Activated T-cell treated with anti-CD3 and anti-CD28 coated beads, Interleukin-2, amount 50 U/mL, for 72 hours (primary cell): ENCODE results near the gene SSU72. TPM values are rescaled to one million over a fixed set of nuclear protein-coding genes. Genes with fewer than 3 reads are reported as not detected.

Source experiments
- ATAC-seq, 2 donors: fragments of 150-1000 bp; cut with Tn5 transposase; replicated peaks in 1 of 2; 2 replicates each; pipeline ENCODE4 v1.10.0; 2021; ENCODE audit warnings: moderate library complexity in 2 of 2, mild to moderate bottlenecking in 1 of 2
- DNase-seq, 2 donors: peaks; one replicate each; pipeline ENCODE4 v3.0.0; 2021 to 2022; ENCODE audit warnings: mixed read lengths in 1 of 2
- H3K27ac Mint-ChIP-seq: one replicate; pipeline ENCODE4 v1.8.0; 2022; ENCODE audit warnings: mild to moderate bottlenecking, moderate library complexity, mixed read lengths
- H3K27me3 Mint-ChIP-seq: one replicate; pipeline ENCODE4 v1.8.0; 2022; ENCODE audit warnings: low read depth, mixed read lengths
- H3K36me3 Mint-ChIP-seq, 2 donors: one replicate each; pipeline ENCODE4 v1.8.0; 2022; ENCODE audit warnings: mixed read lengths in 2 of 2, mild to moderate bottlenecking in 1 of 2; ENCODE audit not compliant: insufficient read depth in 2 of 2
- H3K4me1 Mint-ChIP-seq: one replicate; pipeline ENCODE4 v1.8.0; 2022; ENCODE audit warnings: low read depth, mixed read lengths
- H3K4me3 Mint-ChIP-seq, 2 donors: one replicate each; pipeline ENCODE4 v1.8.0; 2022; ENCODE audit warnings: mild to moderate bottlenecking in 2 of 2, mixed read lengths in 2 of 2, moderate library complexity in 2 of 2
- H3K9me3 Mint-ChIP-seq, 2 donors: one replicate each; pipeline ENCODE4 v1.8.0; 2022; ENCODE audit warnings: mixed read lengths in 2 of 2
- total RNA-seq, 2 donors: library from RNA; stranded (reverse); gene quantifications; one replicate each; pipeline ENCODE4 v1.2.3, GENCODE V29; 2022

Gene SSU72
- total RNA-seq, 2 donors from 2014 or later, result 138 to 167 TPM

DNA sequence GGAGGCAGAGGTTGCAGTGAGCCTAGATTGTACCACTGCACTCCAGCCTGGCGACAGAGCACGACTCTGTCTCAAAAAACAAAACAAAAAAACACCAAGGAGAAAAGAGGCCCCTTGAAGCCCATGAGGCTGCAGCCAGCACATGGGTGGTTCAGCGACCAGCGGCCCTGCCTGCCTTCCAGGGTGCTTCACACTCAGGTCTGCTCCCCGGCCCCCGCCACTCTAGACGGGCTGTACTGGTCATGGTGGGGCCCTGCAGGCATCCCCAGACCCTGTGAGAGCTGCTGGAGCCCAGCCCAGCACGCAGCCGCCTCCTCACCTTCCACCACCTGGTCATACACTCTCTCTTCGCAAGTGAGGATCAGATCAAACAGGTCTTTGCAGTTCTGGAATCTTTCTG, 30.1 kb downstream of the SSU72 start:
- Mint-ChIP-seq H3K4me1 (no peaks in the 10 kb centered on the region), H3K36me3 (peaks cover 0 to 2% of the 10 kb centered on the region in 2 donors), H3K4me3 (no peak overlapping the region), H3K27ac (no peak overlapping the region), H3K9me3 (no peaks in the 10 kb centered on the region), H3K27me3 (no peaks in the 10 kb centered on the region)
- DNase-seq (no peak), ATAC-seq (no peak)

DNA sequence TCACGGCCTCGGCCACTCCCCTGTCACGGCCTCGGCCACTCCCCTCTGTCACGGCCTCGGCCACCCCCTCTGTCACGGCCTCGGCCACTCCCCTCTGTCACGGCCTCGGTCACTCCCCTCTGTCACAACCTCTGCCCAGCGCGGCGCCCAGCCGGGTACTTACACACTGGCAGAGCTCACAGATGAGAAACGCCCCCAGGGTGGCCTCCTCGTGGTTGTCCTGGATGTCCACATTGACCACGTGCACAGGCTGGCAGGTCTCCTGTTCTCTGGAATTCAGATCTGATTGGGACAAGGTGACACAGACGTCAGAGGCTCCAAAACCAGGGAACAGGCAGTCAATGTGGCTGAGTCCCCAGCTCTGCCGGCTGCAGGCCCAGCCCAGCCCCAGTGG, 31.0 kb downstream of the SSU72 start:
- ATAC-seq (no peak), DNase-seq (no peak)
- no peak overlapping the region for H3K27ac Mint-ChIP-seq
- H3K4me3 Mint-ChIP-seq, result no peak overlapping the region
- no peaks in the 10 kb centered on the region for H3K27me3 Mint-ChIP-seq
- H3K36me3 Mint-ChIP-seq, result peaks cover 0 to 2% of the 10 kb centered on the region in 2 donors
- no peaks in the 10 kb centered on the region for H3K4me1 Mint-ChIP-seq
- no peaks in the 10 kb centered on the region for H3K9me3 Mint-ChIP-seq

DNA sequence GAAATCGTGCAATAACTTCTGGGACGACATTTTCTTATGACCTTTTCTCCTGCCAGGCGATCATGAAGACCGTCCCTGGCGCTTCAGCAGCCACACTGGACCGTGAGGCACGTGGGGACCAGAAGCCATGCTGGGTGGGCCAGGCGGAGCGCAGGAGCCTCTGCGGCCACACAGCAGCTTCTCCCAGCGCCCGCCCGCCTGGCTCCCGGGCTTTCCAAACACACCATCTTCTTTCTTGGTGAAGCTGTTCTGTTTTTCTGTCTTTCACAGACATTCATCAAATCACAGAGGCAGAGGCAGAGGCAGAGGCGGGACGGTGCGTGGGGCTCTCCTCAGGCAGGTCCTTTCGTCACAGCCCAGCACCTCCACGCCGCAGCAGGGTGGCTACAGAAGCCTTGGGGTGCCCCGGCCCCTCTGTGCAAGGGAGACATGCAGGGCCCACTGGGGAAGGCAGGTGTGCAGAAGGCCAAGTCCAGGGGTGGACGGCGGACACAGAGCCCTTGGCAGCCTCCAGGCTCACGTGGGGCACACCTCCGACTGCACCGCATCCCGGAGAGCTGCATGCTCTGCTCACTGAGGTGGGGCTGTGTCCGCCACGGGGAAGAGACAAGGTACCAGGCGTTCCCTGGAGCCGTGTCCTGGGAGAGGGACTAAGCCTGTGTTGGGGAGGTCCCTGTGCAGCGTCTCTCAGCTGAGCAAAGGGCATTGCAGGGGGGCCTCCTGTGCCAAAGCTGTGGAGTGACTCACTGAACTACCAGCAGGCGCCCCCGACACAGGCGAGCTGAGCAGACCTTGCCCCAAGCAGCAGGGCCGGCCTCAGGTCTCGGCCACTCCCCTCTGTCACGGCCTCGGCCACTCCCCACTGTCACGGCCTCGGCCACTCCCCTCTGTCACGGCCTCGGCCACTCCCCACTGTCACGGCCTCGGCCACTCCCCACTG, 31.6 kb downstream of the SSU72 start:
- Mint-ChIP-seq H3K27ac (no peak overlapping the region), H3K4me3 (no peak overlapping the region)
- DNase-seq, result no peak

DNA sequence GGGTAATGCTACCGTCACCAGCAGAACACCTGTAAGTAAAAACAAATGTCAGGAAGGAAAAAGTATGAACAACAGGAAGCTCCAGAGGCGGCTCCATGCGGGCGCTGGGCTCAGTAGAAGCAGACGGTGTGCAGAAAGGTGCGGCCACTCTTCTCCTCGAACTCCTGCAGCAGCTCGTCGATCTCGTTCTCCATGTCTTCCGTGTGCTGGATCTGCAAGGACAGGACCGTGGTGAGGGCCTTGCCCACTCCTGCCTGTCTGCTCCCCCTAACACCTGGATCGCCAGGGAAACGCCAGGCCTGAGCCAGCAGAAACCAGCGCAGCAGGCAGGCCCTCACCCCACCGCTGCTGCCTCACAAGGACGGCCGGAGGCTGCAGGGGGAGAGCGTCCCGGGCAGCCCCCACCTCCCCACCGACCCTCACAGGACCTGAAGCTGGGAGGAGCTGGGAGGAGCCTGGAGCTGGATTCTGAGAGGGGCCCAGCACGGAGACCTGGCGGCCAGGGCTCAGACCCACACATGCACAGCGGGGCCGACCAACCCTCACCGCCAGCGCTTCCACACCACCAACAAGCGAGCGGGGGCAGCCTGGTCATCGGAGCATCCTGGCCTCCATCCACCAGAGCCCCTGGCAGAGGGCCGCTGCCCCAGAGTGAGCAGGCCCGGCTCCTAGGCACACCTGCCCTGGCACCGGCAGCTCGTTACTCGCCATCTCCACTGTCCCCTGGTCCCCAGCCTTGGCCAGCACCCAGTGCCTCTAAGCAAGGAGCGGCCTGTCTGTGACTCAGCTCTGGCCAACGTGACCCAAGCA, 32.5 kb downstream of the SSU72 start:
- peak overlapping the region in 1 of 2 donors; percentile 20 for H3K4me3 Mint-ChIP-seq
- no peak overlapping the region for H3K27ac Mint-ChIP-seq
- no peaks in the 10 kb centered on the region for H3K9me3 Mint-ChIP-seq
- H3K36me3 Mint-ChIP-seq, result peaks cover 0 to 2% of the 10 kb centered on the region in 2 donors
- H3K27me3 Mint-ChIP-seq, result no peaks in the 10 kb centered on the region
- DNase-seq, result no peak
- no peak for ATAC-seq
- no peaks in the 10 kb centered on the region for H3K4me1 Mint-ChIP-seq

More for the DNA sequence above, 31.6 kb downstream of the SSU72 start:
- Mint-ChIP-seq H3K36me3 (peaks cover 0 to 2% of the 10 kb centered on the region in 2 donors), H3K27me3 (no peaks in the 10 kb centered on the region), H3K9me3 (no peaks in the 10 kb centered on the region), H3K4me1 (no peaks in the 10 kb centered on the region)
- ATAC-seq, result no peak

DNA sequence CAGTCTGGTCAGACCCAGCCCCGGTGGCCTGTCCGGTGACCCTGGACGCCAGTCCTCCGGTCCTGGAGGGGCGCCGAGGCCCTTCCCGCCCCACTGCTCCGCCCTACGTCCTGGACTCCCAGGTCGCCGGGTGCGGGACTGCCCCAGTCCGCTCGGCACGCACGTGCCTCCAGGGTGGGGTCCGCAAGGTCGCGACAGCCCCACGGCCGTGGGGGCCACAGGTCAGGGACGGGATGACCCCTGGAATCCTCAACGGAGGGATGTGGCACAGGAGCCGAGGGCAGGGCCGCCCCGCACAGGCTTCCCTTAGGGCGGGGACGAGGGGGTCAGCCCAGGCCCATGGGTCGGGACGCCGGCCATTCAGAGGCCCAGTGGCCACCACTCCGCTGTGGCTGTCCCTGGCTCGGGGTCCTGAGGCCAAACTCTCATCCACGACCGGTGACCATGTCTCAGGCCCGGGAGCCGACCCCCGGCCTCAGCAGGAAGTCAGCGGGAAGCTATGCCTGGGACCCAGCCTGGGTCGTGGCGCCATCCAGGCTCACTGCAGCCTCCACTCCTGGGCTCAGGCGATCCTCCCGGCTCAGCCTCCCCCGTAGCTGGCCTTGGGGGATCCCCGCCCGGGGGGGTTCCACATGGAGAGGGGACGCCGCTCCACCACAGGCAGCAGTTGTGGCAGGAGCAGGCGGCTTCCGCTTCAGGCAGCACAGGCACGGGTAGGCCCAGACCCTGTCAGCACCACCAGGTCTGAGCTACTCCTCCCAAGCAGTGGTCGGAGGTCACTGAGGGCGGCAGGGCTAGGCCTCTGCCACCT, 33.6 kb downstream of the SSU72 start:
- H3K4me1 Mint-ChIP-seq, result no peaks in the 10 kb centered on the region
- H3K27me3 Mint-ChIP-seq, result no peaks in the 10 kb centered on the region
- DNase-seq, result no peak
- no peak for ATAC-seq
- H3K4me3 Mint-ChIP-seq, result peak overlapping the region in 1 of 2 donors; percentile 24
- no peak overlapping the region for H3K27ac Mint-ChIP-seq
- H3K9me3 Mint-ChIP-seq, result no peaks in the 10 kb centered on the region
- H3K36me3 Mint-ChIP-seq, result peaks cover 0 to 2% of the 10 kb centered on the region in 2 donors

DNA sequence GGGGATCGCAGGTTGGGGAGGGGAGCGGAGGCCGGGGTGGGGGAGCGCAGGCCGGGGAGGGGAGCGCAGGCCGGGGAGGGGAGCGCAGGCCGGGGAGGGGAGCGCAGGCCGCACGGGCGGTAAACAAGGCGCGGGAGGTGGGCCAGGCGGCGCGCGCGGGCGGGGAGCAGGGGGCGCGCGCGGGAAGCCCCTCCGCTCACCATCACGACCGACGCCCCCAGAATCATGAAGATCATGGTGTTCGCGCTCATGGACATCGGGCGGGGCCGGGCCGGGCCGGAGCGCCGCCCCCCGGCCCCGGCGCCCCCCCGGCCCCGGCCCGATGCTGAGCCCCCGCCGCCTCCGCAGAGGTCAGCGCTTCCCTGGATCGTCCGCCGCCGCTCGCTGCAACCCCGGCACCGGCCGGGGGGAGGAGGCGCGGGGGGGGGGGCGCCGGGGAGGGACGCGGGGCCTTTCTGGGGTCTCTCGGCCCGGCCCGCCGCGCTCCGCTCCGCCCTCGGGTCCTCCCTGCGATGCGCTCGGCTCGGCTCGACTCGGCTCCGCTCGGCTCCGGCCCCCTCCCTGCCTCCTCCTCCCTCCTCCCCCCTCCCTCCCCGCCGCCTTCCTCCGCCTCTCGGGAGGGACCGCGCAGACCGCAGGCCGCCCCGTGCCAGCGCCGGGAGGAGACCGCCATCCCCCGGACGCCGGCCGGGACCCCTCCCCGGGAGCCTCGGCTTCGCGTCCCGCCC, 34.4 kb downstream of the SSU72 start, which contains the start of gene TMEM240:
TMEM240 (minus strand) TSS at position 535 of the 728 bp plus-strand sequence; CDS start at position 257, 278 bp downstream.
- no peaks in the 10 kb centered on the region for H3K4me1 Mint-ChIP-seq
- H3K9me3 Mint-ChIP-seq, result no peaks in the 10 kb centered on the region
- peaks cover 0 to 2% of the 10 kb centered on the region in 2 donors for H3K36me3 Mint-ChIP-seq
- DNase-seq, result peak; percentile 54 to 61
- H3K27me3 Mint-ChIP-seq, result no peaks in the 10 kb centered on the region
- H3K27ac Mint-ChIP-seq, result no peak within 1 kb of the TSS
- ATAC-seq, result peak; percentile 56 to 62
- H3K4me3 Mint-ChIP-seq, result peak within 1 kb of the TSS; percentile 43 to 76

DNA sequence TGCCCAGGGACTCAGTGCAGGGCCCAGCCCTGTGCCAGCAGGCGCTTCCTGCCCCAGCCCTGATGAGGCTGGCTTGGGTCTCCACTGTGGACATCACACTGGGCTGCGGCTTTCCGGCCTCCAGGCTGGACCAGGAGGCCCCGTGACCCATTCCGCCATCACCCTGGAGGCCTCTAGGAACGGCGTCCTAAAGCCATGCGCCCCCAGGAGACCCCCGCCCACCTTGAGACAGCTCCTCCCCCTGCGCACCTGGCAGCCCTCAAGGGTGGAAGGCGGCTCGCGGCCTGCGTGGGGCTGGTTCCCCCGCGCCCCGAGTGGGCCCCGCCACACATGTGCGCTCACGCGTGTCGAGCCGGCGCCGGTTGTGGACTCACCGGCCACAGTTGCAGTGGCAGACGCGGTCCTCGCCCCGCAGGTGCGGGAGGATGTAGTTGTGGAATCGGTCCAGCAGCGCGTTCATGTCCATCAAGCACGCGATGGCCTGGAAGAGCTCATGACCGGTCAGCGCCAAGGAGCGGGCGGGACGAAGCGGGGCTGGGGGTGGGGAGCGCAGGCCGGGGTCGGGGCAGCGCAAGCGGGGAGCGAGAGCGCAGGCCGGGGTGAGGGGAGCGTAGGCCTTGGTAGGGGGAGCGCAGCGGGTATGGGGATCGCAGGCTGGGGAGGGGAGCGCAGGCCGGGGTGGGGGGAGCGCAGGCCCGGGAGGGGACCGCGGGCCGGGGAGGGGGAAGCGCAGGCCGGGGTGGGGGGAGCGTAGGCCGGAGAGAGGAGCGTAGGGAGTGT, 35.2 kb downstream of the SSU72 start:
- H3K9me3 Mint-ChIP-seq, result no peaks in the 10 kb centered on the region
- peak overlapping the region; percentile 43 to 76 for H3K4me3 Mint-ChIP-seq
- no peaks in the 10 kb centered on the region for H3K4me1 Mint-ChIP-seq
- no peak overlapping the region for H3K27ac Mint-ChIP-seq
- H3K27me3 Mint-ChIP-seq, result no peaks in the 10 kb centered on the region
- ATAC-seq, result no peak
- DNase-seq, result no peak
- peaks cover 0 to 2% of the 10 kb centered on the region in 2 donors for H3K36me3 Mint-ChIP-seq

DNA sequence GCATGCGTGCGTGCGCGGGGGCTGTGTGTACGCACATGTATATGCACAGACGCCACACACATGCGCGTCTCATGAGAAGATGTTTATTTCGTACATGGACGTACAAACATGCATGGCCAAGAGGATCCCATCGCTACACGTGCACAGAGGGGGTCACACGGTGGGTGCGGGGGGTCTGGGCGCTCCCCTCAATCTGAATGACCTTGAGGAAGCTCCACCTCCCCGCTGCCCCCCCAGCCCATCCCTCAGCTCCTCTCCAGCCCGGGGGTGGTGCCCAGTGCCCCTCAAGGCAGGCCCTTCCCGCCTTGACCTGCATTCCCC, 35.7 kb downstream of the SSU72 start:
- H3K9me3 Mint-ChIP-seq, result no peaks in the 10 kb centered on the region
- DNase-seq, result no peak
- ATAC-seq, result no peak
- H3K27ac Mint-ChIP-seq, result no peak overlapping the region
- H3K4me1 Mint-ChIP-seq, result no peaks in the 10 kb centered on the region
- H3K36me3 Mint-ChIP-seq, result peaks cover 0 to 2% of the 10 kb centered on the region in 2 donors
- H3K4me3 Mint-ChIP-seq, result peak overlapping the region in 1 of 2 donors; percentile 76
- H3K27me3 Mint-ChIP-seq, result no peaks in the 10 kb centered on the region

DNA sequence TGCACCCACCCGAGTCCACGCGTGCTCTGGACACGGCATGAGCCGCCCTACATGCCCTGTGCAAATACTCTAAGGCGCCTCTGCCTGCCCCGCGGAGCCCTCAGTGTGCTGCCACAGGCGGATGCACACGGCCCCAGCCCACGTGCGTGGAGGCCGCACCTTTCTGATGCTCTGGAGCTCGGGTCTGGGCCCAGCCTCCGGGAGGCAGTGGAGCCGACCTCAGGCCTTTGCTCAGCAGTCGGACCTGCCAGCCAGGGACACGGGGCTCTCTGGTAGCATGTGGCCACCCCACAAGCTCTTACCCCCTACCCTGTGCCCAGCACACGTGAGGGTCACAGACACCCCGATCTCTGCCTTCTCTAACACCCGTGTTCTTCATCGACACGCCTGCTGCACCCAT, 36.3 kb downstream of the SSU72 start:
- no peak overlapping the region for H3K27ac Mint-ChIP-seq
- no peak for DNase-seq
- H3K27me3 Mint-ChIP-seq, result no peaks in the 10 kb centered on the region
- no peaks in the 10 kb centered on the region for H3K9me3 Mint-ChIP-seq
- peak in 1 of 2 donors; percentile 5 for ATAC-seq
- H3K4me3 Mint-ChIP-seq, result no peak overlapping the region
- no peaks in the 10 kb centered on the region for H3K36me3 Mint-ChIP-seq
- no peaks in the 10 kb centered on the region for H3K4me1 Mint-ChIP-seq

DNA sequence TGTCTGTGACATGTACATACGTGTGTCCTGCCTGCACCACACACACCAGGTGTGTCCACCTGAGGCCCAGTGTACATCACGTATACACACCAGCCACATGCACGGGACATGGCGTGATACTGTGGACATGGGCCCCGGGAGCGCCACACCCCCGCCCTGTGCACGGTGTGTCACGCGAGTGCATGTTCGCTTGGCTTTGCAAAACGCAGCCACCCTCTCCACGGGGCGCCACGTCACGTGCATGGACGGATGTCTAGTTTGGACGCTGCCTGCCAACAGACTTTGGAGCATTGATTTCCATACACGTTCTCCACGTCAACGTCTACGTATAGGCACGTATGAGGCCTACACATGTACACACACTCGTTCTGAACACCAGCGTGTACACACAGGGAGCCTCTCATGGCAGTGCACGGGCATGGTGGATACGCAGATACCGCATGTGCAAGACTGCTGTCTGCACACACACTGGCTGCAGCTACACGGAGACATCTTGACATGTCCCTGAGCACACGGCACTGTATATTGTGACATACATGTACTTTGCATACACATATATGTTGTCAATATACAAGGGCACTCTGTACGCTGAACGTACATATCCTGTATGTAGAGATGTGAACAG, 36.9 kb downstream of the SSU72 start:
- Mint-ChIP-seq H3K27ac (no peak overlapping the region), H3K9me3 (no peaks in the 10 kb centered on the region), H3K4me3 (no peak overlapping the region), H3K36me3 (no peaks in the 10 kb centered on the region), H3K27me3 (no peaks in the 10 kb centered on the region), H3K4me1 (no peaks in the 10 kb centered on the region)
- no peak for DNase-seq
- ATAC-seq, result no peak

DNA sequence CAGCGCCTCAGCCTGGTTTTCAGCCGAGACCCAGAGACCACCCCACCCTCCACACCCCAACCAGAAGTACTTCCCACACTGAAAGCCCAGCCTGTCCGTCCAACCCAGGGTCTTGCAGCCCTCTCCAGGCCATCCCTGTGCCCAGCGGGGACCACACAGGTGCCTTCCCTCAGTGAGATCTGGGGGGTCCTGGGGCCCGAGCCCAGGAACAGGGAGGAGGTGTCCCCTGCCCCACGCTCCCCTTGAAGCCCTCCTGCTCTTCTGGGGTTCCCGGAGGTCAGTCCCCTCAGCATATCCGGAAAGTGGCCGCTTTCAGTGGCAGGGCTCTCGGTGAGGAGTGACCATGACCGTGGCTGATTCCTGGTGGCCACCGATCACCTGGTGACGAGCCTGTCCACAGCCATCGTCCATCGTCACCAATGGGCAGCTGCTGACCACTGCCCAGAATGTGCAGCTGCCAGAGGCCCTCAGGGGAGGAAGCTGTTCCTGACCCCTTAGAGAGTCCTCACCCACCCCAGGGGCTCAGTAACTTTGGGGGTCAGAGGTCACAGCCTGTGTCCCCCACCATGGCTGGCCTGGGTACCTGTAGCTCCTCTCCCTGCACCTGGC, 37.6 kb downstream of the SSU72 start:
- H3K4me3 Mint-ChIP-seq, result no peak overlapping the region
- peaks cover 0 to 1% of the 10 kb centered on the region in 2 donors for H3K9me3 Mint-ChIP-seq
- no peak for ATAC-seq
- DNase-seq, result no peak
- no peaks in the 10 kb centered on the region for H3K4me1 Mint-ChIP-seq
- peaks cover 1 to 4% of the 10 kb centered on the region in 2 donors for H3K36me3 Mint-ChIP-seq
- H3K27me3 Mint-ChIP-seq, result no peaks in the 10 kb centered on the region
- no peak overlapping the region for H3K27ac Mint-ChIP-seq
